PC-3 (cell line): ENCODE measurements around the gene CDH12. TPM values are rescaled to one million over a fixed set of nuclear protein-coding genes. Genes with fewer than 3 reads are reported as not detected.
A peak's percentile ranks its signal among the peaks of the same experiment; 100 is the strongest.

Experiments
- ATAC-seq: fragments of 200-7000 bp; cut with Tn5 transposase; 2 replicates; pipeline ENCODE4 v1.9.1; 2020; ENCODE audit warnings: mild to moderate bottlenecking, moderate library complexity
- BruUV-seq: library from RNA; stranded (reverse); fragments of 400-500 nt; replicated peaks from 2 replicates; lab custom pipeline; 2021; lab: Mats Ljungman, UMichigan
- CTCF ChIA-PET: fragments of 300-600 bp; sonication (Branson Sonifier 250); formaldehyde crosslinking; loops from one replicate; lab custom pipeline; 2022; ENCODE audit warnings: antibody characterized with exemption; lab: Charles Lee
- POLR2A ChIA-PET: fragments of 300-600 bp; sonication (Branson Sonifier 250); formaldehyde crosslinking; loops from one replicate; lab custom pipeline; 2022; ENCODE audit warnings: antibody characterized with exemption; ENCODE audit not compliant: unreplicated experiment; lab: Charles Lee
- DNase-seq: peaks from one replicate; pipeline ENCODE4 v3.0.0-alpha.2; 2015
- H2AFZ ChIP-seq: fragments of 300-600 bp; sonication (generic); 2 replicates; pipeline ENCODE4 v1.6.0; 2016; ENCODE audit warnings: antibody characterized with exemption, low read length
- H3F3A ChIP-seq: fragments of 300-600 bp; sonication (generic); one replicate; pipeline ENCODE4 v1.6.0; 2017; ENCODE audit warnings: antibody characterized with exemption, low read length, control low read depth, mild to moderate bottlenecking; ENCODE audit not compliant: unreplicated experiment
- H3K27ac ChIP-seq: fragments of 300-600 bp; sonication (generic); 2 replicates; pipeline ENCODE4 v1.5.1; 2016; ENCODE audit warnings: mild to moderate bottlenecking, low read length
- H3K27me3 ChIP-seq: fragments of 300-600 bp; sonication (generic); 2 replicates; pipeline ENCODE4 v1.6.1; 2016; ENCODE audit warnings: low read length, mixed read lengths
- H3K36me3 ChIP-seq: fragments of 300-600 bp; sonication (generic); 2 replicates; pipeline ENCODE4 v1.6.1; 2016; ENCODE audit warnings: low read depth, mixed run types, low read length, mixed read lengths
- H3K4me1 ChIP-seq: fragments of 300-600 bp; sonication (generic); 2 replicates; pipeline ENCODE4 v1.5.1; 2016; ENCODE audit warnings: low read length; ENCODE audit not compliant: insufficient read depth
- H3K4me2 ChIP-seq: fragments of 300-600 bp; sonication (generic); 2 replicates; pipeline ENCODE4 v1.6.0; 2016; ENCODE audit warnings: low read length
- H3K4me3 ChIP-seq: fragments of 300-600 bp; sonication (generic); 2 replicates; pipeline ENCODE4 v1.5.1; 2016; ENCODE audit warnings: mild to moderate bottlenecking, low read length, mixed read lengths
- H3K79me2 ChIP-seq: fragments of 300-600 bp; sonication (generic); 2 replicates; pipeline ENCODE4 v1.6.1; 2017; ENCODE audit warnings: low read length, mixed read lengths
- H3K9ac ChIP-seq: fragments of 300-600 bp; sonication (generic); 2 replicates; pipeline ENCODE4 v1.6.0; 2016; ENCODE audit warnings: mild to moderate bottlenecking, low read length
- H3K9me2 ChIP-seq: fragments of 300-600 bp; sonication (generic); replicated peaks from 2 replicates; pipeline ENCODE4 v1.6.1; 2016; ENCODE audit warnings: mixed run types, low read length, mixed read lengths
- H3K9me3 ChIP-seq: fragments of 300-600 bp; sonication (generic); 2 replicates; pipeline ENCODE4 v1.6.1; 2016; ENCODE audit warnings: low read length, mixed read lengths
- H4K20me1 ChIP-seq: fragments of 300-600 bp; sonication (generic); 2 replicates; pipeline ENCODE4 v1.6.1; 2016; ENCODE audit warnings: low read length, mixed read lengths
- CTCF ChIP-seq: fragments of 300-600 bp; sonication (generic); conservative IDR thresholded peaks from 2 replicates; pipeline ENCODE4 v1.5.1; 2017; ENCODE audit warnings: antibody characterized with exemption, low read depth, mild to moderate bottlenecking, low read length
- EZH2 ChIP-seq: fragments of 300-600 bp; sonication (generic); IDR thresholded peaks from one replicate; pipeline ENCODE4 v1.6.1; 2017; ENCODE audit warnings: antibody characterized with exemption, mild to moderate bottlenecking, low read length; ENCODE audit not compliant: unreplicated experiment
- EZH2phosphoT487 ChIP-seq: fragments of 300-600 bp; sonication (generic); IDR thresholded peaks from 2 replicates; pipeline ENCODE4 v1.6.1; 2018; ENCODE audit warnings: mild to moderate bottlenecking, antibody characterized with exemption, low read length, borderline replicate concordance
- intact Hi-C: fragments of 100-400 bp; cut with micrococcal nuclease; formaldehyde crosslinking; loops from 2 replicates; pipeline ENCODE4 v1.9.0; 2023
- total RNA-seq: library from RNA; depleted of rRNA; stranded (reverse); fragments of >200 nt; gene quantifications from 2 replicates; pipeline ENCODE4 v1.2.3, GENCODE V29; 2014

The CDH12 gene
- total RNA-seq, 1 experiment from 2014 or later = 0.44 TPM

GRCh38 chr5:21791304-21791703, 1061.8 kb downstream of the CDH12 start:
- H3K27ac ChIP-seq = peak overlapping the region; percentile 45
- H3K9ac ChIP-seq = no peak overlapping the region
- ChIA-PET CTCF (no interaction called here), POLR2A (no interaction called here)
- ATAC-seq (peak; percentile 58), DNase-seq (peak; percentile 78)
- TF ChIP-seq EZH2phosphoT487 = no peak
- intact Hi-C loops = loop anchor here (5.0 kb wide), 1 partner anchor 139 kb away; no protein-coding TSS in a partner anchor
- H4K20me1 ChIP-seq = no peaks in the 10 kb centered on the region
- H3K9me2 ChIP-seq = no peaks in the 10 kb centered on the region
- H3K9me3 ChIP-seq = peaks cover 4% of the 10 kb centered on the region; the same call in 1 of the 2 replicates
- no peaks in the 10 kb centered on the region for H3K27me3 ChIP-seq
- H3F3A ChIP-seq = peaks cover 10% of the 10 kb centered on the region
- peak overlapping the region; percentile 42; the same call in 1 of the 2 replicates for H2AFZ ChIP-seq
- peak overlapping the region; percentile 70 for H3K4me2 ChIP-seq
- no peaks in the 10 kb centered on the region for H3K79me2 ChIP-seq
- peak overlapping the region; percentile 25; the same call in 1 of the 2 replicates for H3K4me3 ChIP-seq
- no peaks in the 10 kb centered on the region for H3K36me3 ChIP-seq
- no TSS peak for BruUV-seq
- H3K4me1 ChIP-seq = peaks cover 44% of the 10 kb centered on the region

- no peaks in the 10 kb centered on the region for H3K27me3 ChIP-seq
- TF ChIP-seq EZH2 (no peak), EZH2phosphoT487 (no peak), CTCF (no peak)
- intact Hi-C loops = no loop called here
- H3K4me3 ChIP-seq = no peak overlapping the region
- CTCF ChIA-PET = no interaction called here
- peaks cover 12% of the 10 kb centered on the region; the same call in 1 of the 2 replicates for H3K4me1 ChIP-seq
- peak overlapping the region; percentile 29 for H3K27ac ChIP-seq
- H3K9me3 ChIP-seq = peaks cover 5% of the 10 kb centered on the region; the same call in 1 of the 2 replicates
- DNase-seq (peak; percentile 78), ATAC-seq (peak; percentile 70)
- H3F3A ChIP-seq = no peaks in the 10 kb centered on the region
- POLR2A ChIA-PET = no interaction called here
- peak overlapping the region; percentile 36 for H3K4me2 ChIP-seq
- no peaks in the 10 kb centered on the region for H3K9me2 ChIP-seq
- H3K36me3 ChIP-seq = no peaks in the 10 kb centered on the region
- no peaks in the 10 kb centered on the region for H3K79me2 ChIP-seq
- no peaks in the 10 kb centered on the region for H4K20me1 ChIP-seq
- no TSS peak for BruUV-seq
- H3K9ac ChIP-seq = no peak overlapping the region
- no peak overlapping the region for H2AFZ ChIP-seq
These were observed 1068.7 kb downstream of the CDH12 start for GRCh38 chr5:21784487-21784886.

- Histone ChIP-seq H3K9ac (no peak overlapping the region), H2AFZ (no peak overlapping the region), H3K9me2 (no peaks in the 10 kb centered on the region), H3K27me3 (no peaks in the 10 kb centered on the region), H3K4me2 (no peak overlapping the region), H3K79me2 (no peaks in the 10 kb centered on the region), H3F3A (no peaks in the 10 kb centered on the region), H3K27ac (no peak overlapping the region), H3K36me3 (no peaks in the 10 kb centered on the region), H3K9me3 (peaks cover 5% of the 10 kb centered on the region; the same call in 1 of the 2 replicates), H4K20me1 (no peaks in the 10 kb centered on the region), H3K4me3 (no peak overlapping the region), H3K4me1 (peaks cover 12% of the 10 kb centered on the region; the same call in 1 of the 2 replicates)
- TF ChIP-seq CTCF (no peak), EZH2phosphoT487 (no peak), EZH2 (no peak)
- no TSS peak for BruUV-seq
- CTCF ChIA-PET = no interaction called here
- ATAC-seq (no peak), DNase-seq (no peak)
- intact Hi-C loops = no loop called here
- POLR2A ChIA-PET = no interaction called here
These were observed 1070.0 kb downstream of the CDH12 start for GRCh38 chr5:21783074-21783679.
